ENCODE data around the gene GABRP.

The GABRP gene

GRCh38 chr5:170751631-170752030 lies 31.9 kb upstream of the GABRP start:
- TF ChIP-seq FOXM1 (IDR thresholded peaks at IDR 0.05; ENCODE audit: borderline replicate concordance, low read depth) (no peak), CREB1 (IDR thresholded peaks at IDR 0.05; ENCODE audit: low read depth) (no peak), REST (IDR thresholded peaks at IDR 0.05; ENCODE audit: low read depth) (no peak), EGR1 (IDR thresholded peaks at IDR 0.05) (no peak), NFIC (IDR thresholded peaks at IDR 0.05) (no peak), USF1 (IDR thresholded peaks at IDR 0.05) (no peak), TEAD4 (IDR thresholded peaks at IDR 0.05) (no peak), RAD21 (IDR thresholded peaks at IDR 0.05; ENCODE audit: low read depth) (no peak), EP300 (IDR thresholded peaks at IDR 0.05; ENCODE audit: borderline replicate concordance) (no peak), ZBTB7A (IDR thresholded peaks at IDR 0.05; ENCODE audit: low read depth) (no peak), TAF1 (IDR thresholded peaks at IDR 0.05; ENCODE audit: low read depth) (no peak), YY1 (IDR thresholded peaks at IDR 0.05; ENCODE audit: low read depth) (no peak), MAX (IDR thresholded peaks at IDR 0.05) (no peak)

GRCh38 chr5:170752257-170753215 lies 31.0 kb upstream of the GABRP start:
- TF ChIP-seq ZBTB7A (IDR thresholded peaks at IDR 0.05; ENCODE audit: low read depth): no peak; the same call in 1 of the 2 replicates
- TF ChIP-seq FOXM1 (IDR thresholded peaks at IDR 0.05; ENCODE audit: borderline replicate concordance, low read depth): no peak; the same call in 1 of the 2 replicates
- peak; percentile 65 for TF ChIP-seq MAX (IDR thresholded peaks at IDR 0.05)
- TF ChIP-seq RAD21 (IDR thresholded peaks at IDR 0.05; ENCODE audit: low read depth): no peak
- TF ChIP-seq YY1 (IDR thresholded peaks at IDR 0.05; ENCODE audit: low read depth): no peak
- peak; percentile 58 for TF ChIP-seq TEAD4 (IDR thresholded peaks at IDR 0.05)
- no peak for TF ChIP-seq TAF1 (IDR thresholded peaks at IDR 0.05; ENCODE audit: low read depth)
- TF ChIP-seq EGR1 (IDR thresholded peaks at IDR 0.05): no peak
- TF ChIP-seq EP300 (IDR thresholded peaks at IDR 0.05; ENCODE audit: borderline replicate concordance): peak; percentile 89
- no peak for TF ChIP-seq CREB1 (IDR thresholded peaks at IDR 0.05; ENCODE audit: low read depth)
- TF ChIP-seq USF1 (IDR thresholded peaks at IDR 0.05): no peak
- no peak for TF ChIP-seq REST (IDR thresholded peaks at IDR 0.05; ENCODE audit: low read depth)
- peak; percentile 50 for TF ChIP-seq CEBPB (IDR thresholded peaks at IDR 0.05)
- TF ChIP-seq NFIC (IDR thresholded peaks at IDR 0.05): peak; percentile 93
- TF ChIP-seq TCF12 (IDR thresholded peaks at IDR 0.05; ENCODE audit: low read depth): peak; percentile 81

- TF ChIP-seq CEBPB (IDR thresholded peaks at IDR 0.05) (no peak), EP300 (IDR thresholded peaks at IDR 0.05; ENCODE audit: borderline replicate concordance) (no peak), YY1 (IDR thresholded peaks at IDR 0.05; ENCODE audit: low read depth) (no peak), FOXM1 (IDR thresholded peaks at IDR 0.05; ENCODE audit: borderline replicate concordance, low read depth) (no peak)
Observed at GRCh38 chr5:170753311-170753710, 30.2 kb upstream of the GABRP start.

GRCh38 chr5:170755679-170756456 lies 27.7 kb upstream of the GABRP start:
- TF ChIP-seq CEBPB (IDR thresholded peaks at IDR 0.05) (peak; percentile 90), CREB1 (IDR thresholded peaks at IDR 0.05; ENCODE audit: low read depth) (no peak), YY1 (IDR thresholded peaks at IDR 0.05; ENCODE audit: low read depth) (no peak), EP300 (IDR thresholded peaks at IDR 0.05; ENCODE audit: borderline replicate concordance) (peak; percentile 60; the same call in 1 of the 2 replicates), TEAD4 (IDR thresholded peaks at IDR 0.05) (peak; percentile 62; the same call in 1 of the 2 replicates), NFIC (IDR thresholded peaks at IDR 0.05) (peak; percentile 99), TCF12 (IDR thresholded peaks at IDR 0.05; ENCODE audit: low read depth) (peak; percentile 59; the same call in 1 of the 2 replicates)

GRCh38 chr5:170756691-170757090 lies 26.8 kb upstream of the GABRP start:
- TF ChIP-seq CEBPB (IDR thresholded peaks at IDR 0.05) (no peak), EGR1 (IDR thresholded peaks at IDR 0.05) (no peak), MAX (IDR thresholded peaks at IDR 0.05) (no peak), TEAD4 (IDR thresholded peaks at IDR 0.05) (no peak), ZBTB7A (IDR thresholded peaks at IDR 0.05; ENCODE audit: low read depth) (no peak), TAF1 (IDR thresholded peaks at IDR 0.05; ENCODE audit: low read depth) (no peak), EP300 (IDR thresholded peaks at IDR 0.05; ENCODE audit: borderline replicate concordance) (no peak), NFIC (IDR thresholded peaks at IDR 0.05) (no peak), FOXM1 (IDR thresholded peaks at IDR 0.05; ENCODE audit: borderline replicate concordance, low read depth) (no peak), TCF12 (IDR thresholded peaks at IDR 0.05; ENCODE audit: low read depth) (no peak), RAD21 (IDR thresholded peaks at IDR 0.05; ENCODE audit: low read depth) (no peak), CREB1 (IDR thresholded peaks at IDR 0.05; ENCODE audit: low read depth) (no peak)

Data from Ishikawa (cell line).